ENCODE data around the gene SPTAN1.

SPTAN1 gene

GRCh38 chr9:128546504-128546903 lies 5.9 kb upstream of the SPTAN1 start:
- peaks cover 20% of the 10 kb centered on the region for H3K4me1 Mint-ChIP-seq (ENCODE audit: low read depth)
- no peak overlapping the region for H3K27ac Mint-ChIP-seq
- H3K4me3 Mint-ChIP-seq, result no peak overlapping the region
- peaks cover 9% of the 10 kb centered on the region for H3K36me3 Mint-ChIP-seq (ENCODE audit: low read depth)
- H3K27me3 Mint-ChIP-seq, result no peaks in the 10 kb centered on the region
- no peaks in the 10 kb centered on the region for H3K9me3 Mint-ChIP-seq

GRCh38 chr9:128548876-128549275 lies 3.5 kb upstream of the SPTAN1 start:
- H3K4me1 Mint-ChIP-seq (ENCODE audit: low read depth), result peaks cover 26% of the 10 kb centered on the region
- no peaks in the 10 kb centered on the region for H3K36me3 Mint-ChIP-seq (ENCODE audit: low read depth)
- H3K9me3 Mint-ChIP-seq, result no peaks in the 10 kb centered on the region
- no peaks in the 10 kb centered on the region for H3K27me3 Mint-ChIP-seq
- H3K4me3 Mint-ChIP-seq, result no peak overlapping the region
- H3K27ac Mint-ChIP-seq, result no peak overlapping the region

GRCh38 chr9:128550226-128550625 lies 2.2 kb upstream of the SPTAN1 start:
- Mint-ChIP-seq H3K4me1 (ENCODE audit: low read depth) (peaks cover 26% of the 10 kb centered on the region), H3K36me3 (ENCODE audit: low read depth) (no peaks in the 10 kb centered on the region), H3K27ac (peak overlapping the region; percentile 12), H3K4me3 (peak overlapping the region; percentile 2), H3K27me3 (no peaks in the 10 kb centered on the region), H3K9me3 (no peaks in the 10 kb centered on the region)

- H3K27me3 Mint-ChIP-seq, result no peaks in the 10 kb centered on the region
- no peaks in the 10 kb centered on the region for H3K36me3 Mint-ChIP-seq (ENCODE audit: low read depth)
- H3K9me3 Mint-ChIP-seq, result no peaks in the 10 kb centered on the region
- H3K27ac Mint-ChIP-seq, result peak overlapping the region; percentile 88
- peak overlapping the region; percentile 88 for H3K4me3 Mint-ChIP-seq
- H3K4me1 Mint-ChIP-seq (ENCODE audit: low read depth), result peaks cover 26% of the 10 kb centered on the region
These were observed 1.4 kb upstream of the SPTAN1 start for GRCh38 chr9:128550770-128551656.

GRCh38 chr9:128551657-128552152 lies 682 bp upstream of the SPTAN1 start:
- H3K4me1 Mint-ChIP-seq (ENCODE audit: low read depth), result peaks cover 26% of the 10 kb centered on the region
- peak overlapping the region; percentile 88 for H3K4me3 Mint-ChIP-seq
- peaks cover under 1% of the 10 kb centered on the region for H3K36me3 Mint-ChIP-seq (ENCODE audit: low read depth)
- H3K27ac Mint-ChIP-seq, result peak overlapping the region; percentile 88
- H3K27me3 Mint-ChIP-seq, result no peaks in the 10 kb centered on the region
- H3K9me3 Mint-ChIP-seq, result no peaks in the 10 kb centered on the region

GRCh38 chr9:128552744-128553440 lies 505 bp downstream of the SPTAN1 start:
- H3K36me3 Mint-ChIP-seq (ENCODE audit: low read depth), result peaks cover 8% of the 10 kb centered on the region
- H3K4me3 Mint-ChIP-seq, result no peak overlapping the region
- no peaks in the 10 kb centered on the region for H3K27me3 Mint-ChIP-seq
- H3K9me3 Mint-ChIP-seq, result no peaks in the 10 kb centered on the region
- no peak overlapping the region for H3K27ac Mint-ChIP-seq
- H3K4me1 Mint-ChIP-seq (ENCODE audit: low read depth), result peaks cover 27% of the 10 kb centered on the region

- Mint-ChIP-seq H3K27me3 (no peaks in the 10 kb centered on the region), H3K4me3 (no peak overlapping the region), H3K9me3 (no peaks in the 10 kb centered on the region), H3K36me3 (ENCODE audit: low read depth) (peaks cover 8% of the 10 kb centered on the region), H3K27ac (no peak overlapping the region), H3K4me1 (ENCODE audit: low read depth) (peaks cover 36% of the 10 kb centered on the region)
These were observed 1.3 kb downstream of the SPTAN1 start for GRCh38 chr9:128553728-128554127.

GRCh38 chr9:128554155-128554862 lies 1.9 kb downstream of the SPTAN1 start:
- H3K36me3 Mint-ChIP-seq (ENCODE audit: low read depth), result peaks cover 8% of the 10 kb centered on the region
- H3K9me3 Mint-ChIP-seq, result no peaks in the 10 kb centered on the region
- no peak overlapping the region for H3K4me3 Mint-ChIP-seq
- H3K4me1 Mint-ChIP-seq (ENCODE audit: low read depth), result peaks cover 40% of the 10 kb centered on the region
- H3K27me3 Mint-ChIP-seq, result no peaks in the 10 kb centered on the region
- H3K27ac Mint-ChIP-seq, result no peak overlapping the region

GRCh38 chr9:128555180-128555721 lies 2.9 kb downstream of the SPTAN1 start:
- H3K4me3 Mint-ChIP-seq, result no peak overlapping the region
- no peak overlapping the region for H3K27ac Mint-ChIP-seq
- H3K36me3 Mint-ChIP-seq (ENCODE audit: low read depth), result peaks cover 8% of the 10 kb centered on the region
- H3K9me3 Mint-ChIP-seq, result no peaks in the 10 kb centered on the region
- no peaks in the 10 kb centered on the region for H3K27me3 Mint-ChIP-seq
- H3K4me1 Mint-ChIP-seq (ENCODE audit: low read depth), result peaks cover 36% of the 10 kb centered on the region

GRCh38 chr9:128556276-128556675 lies 3.9 kb downstream of the SPTAN1 start:
- Mint-ChIP-seq H3K9me3 (no peaks in the 10 kb centered on the region), H3K4me3 (peak overlapping the region; percentile 7), H3K27me3 (no peaks in the 10 kb centered on the region), H3K36me3 (ENCODE audit: low read depth) (peaks cover 8% of the 10 kb centered on the region), H3K4me1 (ENCODE audit: low read depth) (peaks cover 28% of the 10 kb centered on the region), H3K27ac (peak overlapping the region; percentile 16)

GRCh38 chr9:128556926-128557634 lies 4.7 kb downstream of the SPTAN1 start:
- Mint-ChIP-seq H3K9me3 (no peaks in the 10 kb centered on the region), H3K4me1 (ENCODE audit: low read depth) (peaks cover 24% of the 10 kb centered on the region), H3K27ac (peak overlapping the region; percentile 16), H3K36me3 (ENCODE audit: low read depth) (peaks cover 12% of the 10 kb centered on the region), H3K4me3 (peak overlapping the region; percentile 7), H3K27me3 (no peaks in the 10 kb centered on the region)

- no peaks in the 10 kb centered on the region for H3K27me3 Mint-ChIP-seq
- peak overlapping the region; percentile 78 for H3K27ac Mint-ChIP-seq
- H3K4me3 Mint-ChIP-seq, result peak overlapping the region; percentile 61
- peaks cover 12% of the 10 kb centered on the region for H3K36me3 Mint-ChIP-seq (ENCODE audit: low read depth)
- peaks cover 24% of the 10 kb centered on the region for H3K4me1 Mint-ChIP-seq (ENCODE audit: low read depth)
- H3K9me3 Mint-ChIP-seq, result no peaks in the 10 kb centered on the region
These were observed 6.3 kb downstream of the SPTAN1 start for GRCh38 chr9:128558431-128559310.

- Mint-ChIP-seq H3K27ac (no peak overlapping the region), H3K36me3 (ENCODE audit: low read depth) (peaks cover 37% of the 10 kb centered on the region), H3K4me3 (no peak overlapping the region), H3K4me1 (ENCODE audit: low read depth) (peaks cover 4% of the 10 kb centered on the region), H3K27me3 (no peaks in the 10 kb centered on the region), H3K9me3 (no peaks in the 10 kb centered on the region)
These were observed 13.2 kb downstream of the SPTAN1 start for GRCh38 chr9:128565578-128565977.

All from stimulated activated naive CD8-positive, alpha-beta T cell treated with anti-CD3 and anti-CD28 coated beads, Interleukin-15, Interleukin-2, amounts not matched to agents 100 ng/mL and 50 ng/mL, for 24 hours (primary cell).